Tibial nerve (tissue), 4 donors: ENCODE results near the gene LPAR6.

ENCODE experiments used
- EP300 ChIP-seq, 2 donors: sonication (generic); formaldehyde crosslinking; IDR thresholded peaks; one replicate each; pipeline ENCODE4 v1.6.1; 2017; ENCODE audit warnings: antibody characterized with exemption in 2 of 2, mild to moderate bottlenecking in 1 of 2
- POLR2A ChIP-seq, 2 donors: fragments of 450-650 bp; IDR thresholded peaks; one replicate each; pipeline ENCODE4 v1.6.1; 2017; ENCODE audit warnings: antibody characterized with exemption in 2 of 2, mild to moderate bottlenecking in 2 of 2, moderate library complexity in 2 of 2
- TF ChIP-seq, protein P1 (sequence below), 5 experiments: fragments of 200-600 bp in 3 of 5; fragments of 450-650 bp in 2 of 5; sonication (generic) in 3 of 5; IDR thresholded peaks; one replicate each; pipeline ENCODE4 v1.5.1; 2016 to 2019; ENCODE audit warnings: antibody characterized with exemption in 5 of 5, mild to moderate bottlenecking in 3 of 5, moderate library complexity in 2 of 5

DNA sequence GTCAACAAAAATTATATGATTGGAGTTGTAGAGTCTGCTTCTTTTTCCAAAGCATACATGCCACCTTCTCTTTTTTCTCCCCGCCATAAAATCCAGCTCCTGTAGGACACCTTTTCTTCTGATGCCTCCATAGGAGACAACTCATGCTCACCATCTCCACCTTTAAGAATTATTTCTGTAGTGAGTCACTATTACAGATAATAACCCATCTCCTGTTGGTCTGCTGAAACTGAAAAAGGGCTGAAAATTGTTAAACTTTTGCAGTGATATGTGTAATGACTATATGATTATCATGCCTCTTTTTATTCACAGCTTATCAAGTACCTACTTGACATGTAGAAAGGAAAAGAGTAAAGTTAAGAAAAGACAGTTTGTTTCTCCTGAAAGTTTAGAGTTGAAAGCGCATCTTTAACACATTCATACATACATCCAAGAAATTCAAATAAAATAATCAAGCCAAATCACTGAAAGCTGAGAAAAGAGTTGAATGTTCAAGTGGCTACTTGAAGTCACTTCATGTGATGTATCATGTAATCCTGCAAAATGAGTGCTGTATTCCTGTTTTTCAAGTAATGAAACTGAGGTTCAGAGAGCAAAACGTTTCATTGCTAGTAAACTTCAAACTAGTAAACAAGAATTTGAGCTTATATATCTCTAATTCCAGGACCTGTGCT is 35.5 kb upstream of the LPAR6 start:
- TF ChIP-seq, protein P1, sequence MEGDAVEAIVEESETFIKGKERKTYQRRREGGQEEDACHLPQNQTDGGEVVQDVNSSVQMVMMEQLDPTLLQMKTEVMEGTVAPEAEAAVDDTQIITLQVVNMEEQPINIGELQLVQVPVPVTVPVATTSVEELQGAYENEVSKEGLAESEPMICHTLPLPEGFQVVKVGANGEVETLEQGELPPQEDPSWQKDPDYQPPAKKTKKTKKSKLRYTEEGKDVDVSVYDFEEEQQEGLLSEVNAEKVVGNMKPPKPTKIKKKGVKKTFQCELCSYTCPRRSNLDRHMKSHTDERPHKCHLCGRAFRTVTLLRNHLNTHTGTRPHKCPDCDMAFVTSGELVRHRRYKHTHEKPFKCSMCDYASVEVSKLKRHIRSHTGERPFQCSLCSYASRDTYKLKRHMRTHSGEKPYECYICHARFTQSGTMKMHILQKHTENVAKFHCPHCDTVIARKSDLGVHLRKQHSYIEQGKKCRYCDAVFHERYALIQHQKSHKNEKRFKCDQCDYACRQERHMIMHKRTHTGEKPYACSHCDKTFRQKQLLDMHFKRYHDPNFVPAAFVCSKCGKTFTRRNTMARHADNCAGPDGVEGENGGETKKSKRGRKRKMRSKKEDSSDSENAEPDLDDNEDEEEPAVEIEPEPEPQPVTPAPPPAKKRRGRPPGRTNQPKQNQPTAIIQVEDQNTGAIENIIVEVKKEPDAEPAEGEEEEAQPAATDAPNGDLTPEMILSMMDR (IDR thresholded peaks at IDR 0.05): no peak
- no peak for TF ChIP-seq POLR2A (IDR thresholded peaks at IDR 0.05)
- no peak for TF ChIP-seq EP300 (IDR thresholded peaks at IDR 0.05)
